Panc1 (cell line): ENCODE data around the gene NLRP12. TPM values are rescaled to one million over a fixed set of nuclear protein-coding genes. Genes with fewer than 3 reads are reported as not detected.

Experiments used
- ATAC-seq: fragments of 200-7000 bp; cut with Tn5 transposase; 2 replicates; pipeline ENCODE4 v1.9.1; 2020; ENCODE audit warnings: mild to moderate bottlenecking, moderate library complexity
- BruUV-seq: library from RNA; stranded (reverse); fragments of 400-500 nt; replicated peaks from 2 replicates; lab custom pipeline; 2021; lab: Mats Ljungman, UMichigan
- CTCF ChIA-PET: fragments of 300-600 bp; sonication (Branson Sonifier 250); formaldehyde crosslinking; loops from one replicate; lab custom pipeline; 2022; ENCODE audit warnings: antibody characterized with exemption; lab: Charles Lee
- POLR2A ChIA-PET: fragments of 300-600 bp; sonication (Branson Sonifier 250); formaldehyde crosslinking; loops from one replicate; lab custom pipeline; 2022; ENCODE audit warnings: antibody characterized with exemption; lab: Charles Lee
- DNase-seq: peaks from one replicate; pipeline ENCODE4 v3.0.0-alpha.2; 2010; ENCODE audit warnings: low read depth, low spot score
- H3K27ac ChIP-seq: 2 replicates; pipeline ENCODE4 v1.5.1; 2011; ENCODE audit warnings: mild to moderate bottlenecking, low read length, inconsistent platforms
- H3K27me3 ChIP-seq: fragments of 200-500 bp; sonication (Bioruptor generic); 2 replicates; pipeline ENCODE4 v1.6.0; 2014; ENCODE audit warnings: low read length, inconsistent platforms; ENCODE audit not compliant: control insufficient read depth, insufficient read depth
- H3K36me3 ChIP-seq: fragments of 200-500 bp; sonication (Bioruptor generic); 2 replicates; pipeline ENCODE4 v1.5.1; 2014; ENCODE audit warnings: inconsistent platforms, mild to moderate bottlenecking, low read length, moderate library complexity; ENCODE audit not compliant: control insufficient read depth, insufficient read depth
- H3K4me1 ChIP-seq: 2 replicates; pipeline ENCODE4 v1.5.1; 2011; ENCODE audit warnings: inconsistent platforms, mild to moderate bottlenecking, low read length, moderate library complexity; ENCODE audit not compliant: control insufficient read depth, insufficient read depth
- H3K4me3 ChIP-seq, 2 experiments: 2 replicates each; pipeline ENCODE4 v1.5.1; 2011 to 2012; ENCODE audit warnings: low read depth in 2 of 2, low read length in 2 of 2, mild to moderate bottlenecking in 2 of 2, inconsistent platforms in 1 of 2, moderate library complexity in 1 of 2
- H3K9me3 ChIP-seq: fragments of 200-500 bp; sonication (Bioruptor generic); 2 replicates; pipeline ENCODE4 v1.5.1; 2014; ENCODE audit warnings: low read depth, mild to moderate bottlenecking, inconsistent platforms, low read length, moderate library complexity; ENCODE audit not compliant: control insufficient read depth, insufficient read depth
- CTCF ChIP-seq: fragments of 450-650 bp; IDR thresholded peaks from 2 replicates; pipeline ENCODE4 v1.5.1; 2017; ENCODE audit warnings: mild to moderate bottlenecking
- POLR2AphosphoS5 ChIP-seq: IDR thresholded peaks from 2 replicates; pipeline ENCODE4 v1.6.1; 2012; ENCODE audit warnings: mild to moderate bottlenecking, low read depth, low read length, moderate library complexity
- REST ChIP-seq, 2 experiments: IDR thresholded peaks; 2 replicates each; pipeline ENCODE4 v1.6.1; 2011 to 2012; ENCODE audit warnings: low read depth in 2 of 2, control low read depth in 1 of 2, low read length in 1 of 2, mild to moderate bottlenecking in 1 of 2, moderate library complexity in 1 of 2; ENCODE audit not compliant: insufficient read depth in 1 of 2
- SIN3A ChIP-seq: IDR thresholded peaks from 2 replicates; pipeline ENCODE4 v1.6.1; 2012; ENCODE audit warnings: low read depth, mild to moderate bottlenecking, low read length, moderate library complexity, borderline replicate concordance; ENCODE audit not compliant: insufficient read depth
- TCF7L2 ChIP-seq: IDR thresholded peaks from 2 replicates; pipeline ENCODE4 v1.6.1; 2011; ENCODE audit warnings: mild to moderate bottlenecking, low read depth, low read length, inconsistent platforms
- in situ Hi-C: cut with HindIII; loops from 2 replicates; pipeline ENCODE4 v1.10.0; 2016; ENCODE audit warnings: low sequenced_read_pairs, low pct_unique_long_range_greater_than_20kb
- intact Hi-C: fragments of 100-400 bp; cut with micrococcal nuclease; formaldehyde crosslinking; loops from one replicate; pipeline ENCODE4 v1.10.0; 2022; ENCODE audit not compliant: unreplicated experiment
- total RNA-seq: library from RNA; stranded (reverse); gene quantifications from one replicate; pipeline ENCODE4 v1.2.1, GENCODE V29; 2021; ENCODE audit not compliant: unreplicated experiment

Gene NLRP12
- total RNA-seq, 1 experiment from 2014 or later = 0.05 TPM

- ChIA-PET POLR2A (interaction anchor here (0.6 kb wide), 1 partner anchor 799 kb away, joined by 4 read pairs; no protein-coding TSS in a partner anchor), CTCF (interaction anchor here (0.6 kb wide), 1 partner anchor 16 kb away, joined by 6 read pairs; no protein-coding TSS in a partner anchor)
- no peaks in the 10 kb centered on the region for H3K27me3 ChIP-seq
- no peak for ATAC-seq
- H3K4me1 ChIP-seq = no peaks in the 10 kb centered on the region
- H3K9me3 ChIP-seq = no peaks in the 10 kb centered on the region
- intact Hi-C loops = no loop called here
- DNase-seq = no peak
- in situ Hi-C loops = no loop called here
- no peak overlapping the region for H3K27ac ChIP-seq
- no peak overlapping the region for H3K4me3 ChIP-seq
- H3K36me3 ChIP-seq = no peaks in the 10 kb centered on the region
- TF ChIP-seq CTCF = no peak
- no peak for TF ChIP-seq REST (IDR thresholded peaks at IDR 0.05; ENCODE audit: insufficient read depth in 1 of 2, low read depth in 2 of 2, low read length in 1 of 2)
- no peak for TF ChIP-seq POLR2AphosphoS5
- no peak for TF ChIP-seq SIN3A
- no peak for TF ChIP-seq TCF7L2
- BruUV-seq = no TSS peak
Measured at GRCh38 chr19:53828531-53828930, 4.4 kb upstream of the NLRP12 start.

GRCh38 chr19:53826876-53827275, 2.8 kb upstream of the NLRP12 start:
- intact Hi-C loops (no loop called here), in situ Hi-C loops (no loop called here)
- POLR2A ChIA-PET = no interaction called here
- DNase-seq = no peak
- CTCF ChIA-PET = interaction anchor here (0.6 to 0.8 kb wide), 2 partner anchors 17 to 269 kb away, joined by 3 to 4 read pairs; no protein-coding TSS in a partner anchor
- Histone ChIP-seq H3K4me3 (no peak overlapping the region), H3K27me3 (no peaks in the 10 kb centered on the region), H3K36me3 (no peaks in the 10 kb centered on the region), H3K4me1 (no peaks in the 10 kb centered on the region), H3K27ac (no peak overlapping the region), H3K9me3 (no peaks in the 10 kb centered on the region)
- no peak for ATAC-seq
- BruUV-seq = no TSS peak
- no peak for TF ChIP-seq REST (IDR thresholded peaks at IDR 0.05; ENCODE audit: insufficient read depth in 1 of 2, low read depth in 2 of 2, low read length in 1 of 2)
- no peak for TF ChIP-seq TCF7L2
- TF ChIP-seq SIN3A = no peak
- no peak for TF ChIP-seq CTCF
- no peak for TF ChIP-seq POLR2AphosphoS5
